ENCODE measurements around the gene CYP4V2.
A peak's percentile ranks its signal among the peaks of the same experiment; 100 is the strongest.

Gene CYP4V2

GRCh38 chr4:186148336-186148975 lies 42.9 kb upstream of the CYP4V2 start:
- H3K27me3 ChIP-seq (ENCODE audit: insufficient read depth, low read depth): no peaks in the 10 kb centered on the region
- no peaks in the 10 kb centered on the region for H3K79me2 ChIP-seq (ENCODE audit: insufficient read depth, low read depth)
- H3K4me3 ChIP-seq (IDR thresholded peaks at IDR 0.05; ENCODE audit: insufficient read depth, low read depth, low read length): no peak overlapping the region
- H4K20me1 ChIP-seq (ENCODE audit: insufficient read depth): no peaks in the 10 kb centered on the region
- H3K4me1 ChIP-seq (ENCODE audit: low read depth, poor library complexity, severe bottlenecking): peaks cover 7% of the 10 kb centered on the region
- no peak overlapping the region for H2AFZ ChIP-seq (ENCODE audit: low read depth)
- TF ChIP-seq CTCF (conservative IDR thresholded peaks at IDR 0.05; ENCODE audit: low read depth, low read length): no peak
- no peak overlapping the region for H3K9ac ChIP-seq
- H3K27ac ChIP-seq: no peak overlapping the region
- H3K36me3 ChIP-seq (ENCODE audit: insufficient read depth): no peaks in the 10 kb centered on the region
- H3K4me2 ChIP-seq: no peak overlapping the region

- H3K4me2 ChIP-seq: no peak overlapping the region
- no peaks in the 10 kb centered on the region for H4K20me1 ChIP-seq (ENCODE audit: insufficient read depth)
- no peaks in the 10 kb centered on the region for H3K27me3 ChIP-seq (ENCODE audit: insufficient read depth, low read depth)
- TF ChIP-seq CTCF (conservative IDR thresholded peaks at IDR 0.05; ENCODE audit: low read depth, low read length): peak; percentile 38; the same call in 1 of the 2 replicates
- no peak overlapping the region for H3K27ac ChIP-seq
- H3K36me3 ChIP-seq (ENCODE audit: insufficient read depth): no peaks in the 10 kb centered on the region
- H3K9ac ChIP-seq: no peak overlapping the region
- peaks cover 4% of the 10 kb centered on the region for H3K4me1 ChIP-seq (ENCODE audit: low read depth, poor library complexity, severe bottlenecking)
- H2AFZ ChIP-seq (ENCODE audit: low read depth): no peak overlapping the region
- no peak overlapping the region for H3K4me3 ChIP-seq (IDR thresholded peaks at IDR 0.05; ENCODE audit: insufficient read depth, low read depth, low read length)
- H3K79me2 ChIP-seq (ENCODE audit: insufficient read depth, low read depth): no peaks in the 10 kb centered on the region
Measured at GRCh38 chr4:186149872-186150271, 41.5 kb upstream of the CYP4V2 start.

- no peak overlapping the region for H3K4me2 ChIP-seq
- no peaks in the 10 kb centered on the region for H3K36me3 ChIP-seq (ENCODE audit: insufficient read depth)
- no peak for TF ChIP-seq CTCF (conservative IDR thresholded peaks at IDR 0.05; ENCODE audit: low read depth, low read length)
- H3K9ac ChIP-seq: no peak overlapping the region
- H3K4me1 ChIP-seq (ENCODE audit: low read depth, poor library complexity, severe bottlenecking): peaks cover 4% of the 10 kb centered on the region
- no peaks in the 10 kb centered on the region for H3K79me2 ChIP-seq (ENCODE audit: insufficient read depth, low read depth)
- H3K27ac ChIP-seq: no peak overlapping the region
- no peak overlapping the region for H3K4me3 ChIP-seq (IDR thresholded peaks at IDR 0.05; ENCODE audit: insufficient read depth, low read depth, low read length)
- no peaks in the 10 kb centered on the region for H4K20me1 ChIP-seq (ENCODE audit: insufficient read depth)
- H2AFZ ChIP-seq (ENCODE audit: low read depth): no peak overlapping the region
- no peaks in the 10 kb centered on the region for H3K27me3 ChIP-seq (ENCODE audit: insufficient read depth, low read depth)
Measured at GRCh38 chr4:186150926-186151325, 40.4 kb upstream of the CYP4V2 start.

- H3K27me3 ChIP-seq (ENCODE audit: insufficient read depth, low read depth): no peaks in the 10 kb centered on the region
Measured at GRCh38 chr4:186151499-186151898, 39.9 kb upstream of the CYP4V2 start.

More at GRCh38 chr4:186151499-186151898, 39.9 kb upstream of the CYP4V2 start:
- Histone ChIP-seq H3K9ac (no peak overlapping the region), H3K79me2 (ENCODE audit: insufficient read depth, low read depth) (no peaks in the 10 kb centered on the region), H3K4me3 (IDR thresholded peaks at IDR 0.05; ENCODE audit: insufficient read depth, low read depth, low read length) (no peak overlapping the region), H4K20me1 (ENCODE audit: insufficient read depth) (no peaks in the 10 kb centered on the region), H3K27ac (no peak overlapping the region), H2AFZ (ENCODE audit: low read depth) (no peak overlapping the region), H3K36me3 (ENCODE audit: insufficient read depth) (no peaks in the 10 kb centered on the region), H3K4me1 (ENCODE audit: low read depth, poor library complexity, severe bottlenecking) (peaks cover 4% of the 10 kb centered on the region), H3K4me2 (no peak overlapping the region)
- no peak for TF ChIP-seq CTCF (conservative IDR thresholded peaks at IDR 0.05; ENCODE audit: low read depth, low read length)

Data from KMS-11 (cell line).